Chondrocyte (in vitro differentiated cells): Measurements from ENCODE around the gene CDK1. TPM values are rescaled to one million over a fixed set of nuclear protein-coding genes. Genes with fewer than 3 reads are reported as not detected.

Experiments used
- DNase-seq: peaks from one replicate; pipeline ENCODE4 v3.0.0; 2021; ENCODE audit warnings: mixed read lengths, low spot score
- H3K27ac Mint-ChIP-seq: one replicate; pipeline ENCODE4 v1.8.0; 2021; ENCODE audit warnings: mild to moderate bottlenecking, moderate library complexity, mixed read lengths; ENCODE audit not compliant: unreplicated experiment
- H3K27me3 Mint-ChIP-seq: 2 replicates; pipeline ENCODE4 v1.8.0; 2021; ENCODE audit warnings: low read depth, mixed read lengths
- H3K36me3 Mint-ChIP-seq: 2 replicates; pipeline ENCODE4 v1.8.0; 2021; ENCODE audit warnings: low read depth, mixed read lengths
- H3K4me1 Mint-ChIP-seq: 2 replicates; pipeline ENCODE4 v1.8.0; 2021; ENCODE audit warnings: low read depth, mild to moderate bottlenecking, mixed read lengths
- H3K4me3 Mint-ChIP-seq: one replicate; pipeline ENCODE4 v1.8.0; 2021; ENCODE audit warnings: mild to moderate bottlenecking, moderate library complexity, mixed read lengths; ENCODE audit not compliant: unreplicated experiment
- H3K9me3 Mint-ChIP-seq: 2 replicates; pipeline ENCODE4 v1.8.0; 2021; ENCODE audit warnings: low read depth, mixed read lengths
- CTCF ChIP-seq: fragments of 200-600 bp; sonication (generic); IDR thresholded peaks from 2 replicates; pipeline ENCODE4 v1.5.0; 2021; ENCODE audit warnings: antibody characterized with exemption, mild to moderate bottlenecking, moderate library complexity
- total RNA-seq: library from RNA; stranded (reverse); gene quantifications from 3 replicates; pipeline ENCODE4 v1.2.1, GENCODE V29; 2021

Gene CDK1
- total RNA-seq, 1 donor from 2014 or later, result 7.6 TPM

- H3K27ac Mint-ChIP-seq, result no peak overlapping the region
- no peaks in the 10 kb centered on the region for H3K9me3 Mint-ChIP-seq
- no peak for DNase-seq
- TF ChIP-seq CTCF, result no peak
- no peaks in the 10 kb centered on the region for H3K36me3 Mint-ChIP-seq
- H3K4me1 Mint-ChIP-seq, result peaks cover 48% of the 10 kb centered on the region
- no peaks in the 10 kb centered on the region for H3K27me3 Mint-ChIP-seq
- H3K4me3 Mint-ChIP-seq, result no peak overlapping the region
Measured at GRCh38 chr10:60784641-60785040, 6.4 kb downstream of the CDK1 start.

- Mint-ChIP-seq H3K27ac (no peak overlapping the region), H3K36me3 (no peaks in the 10 kb centered on the region)
Measured at GRCh38 chr10:60788544-60788943, 10.3 kb downstream of the CDK1 start.

GRCh38 chr10:60789340-60789739, 11.1 kb downstream of the CDK1 start:
- TF ChIP-seq CTCF, result no peak
- no peaks in the 10 kb centered on the region for H3K9me3 Mint-ChIP-seq
- no peak overlapping the region for H3K4me3 Mint-ChIP-seq
- DNase-seq, result no peak
- H3K27ac Mint-ChIP-seq, result no peak overlapping the region
- no peaks in the 10 kb centered on the region for H3K36me3 Mint-ChIP-seq
- no peaks in the 10 kb centered on the region for H3K27me3 Mint-ChIP-seq
- H3K4me1 Mint-ChIP-seq, result peaks cover 25% of the 10 kb centered on the region

More at GRCh38 chr10:60788544-60788943, 10.3 kb downstream of the CDK1 start:
- DNase-seq, result no peak
- H3K4me1 Mint-ChIP-seq, result peaks cover 30% of the 10 kb centered on the region
- no peaks in the 10 kb centered on the region for H3K27me3 Mint-ChIP-seq
- no peaks in the 10 kb centered on the region for H3K9me3 Mint-ChIP-seq
- no peak overlapping the region for H3K4me3 Mint-ChIP-seq
- TF ChIP-seq CTCF, result no peak

GRCh38 chr10:60794953-60795352, 16.7 kb downstream of the CDK1 start:
- no peak for DNase-seq
- Mint-ChIP-seq H3K27ac (no peak overlapping the region), H3K4me3 (no peak overlapping the region), H3K36me3 (peaks cover 2% of the 10 kb centered on the region), H3K4me1 (peaks cover 7% of the 10 kb centered on the region), H3K27me3 (no peaks in the 10 kb centered on the region), H3K9me3 (no peaks in the 10 kb centered on the region)
- no peak for TF ChIP-seq CTCF

GRCh38 chr10:60795465-60796202, 17.4 kb downstream of the CDK1 start:
- H3K4me1 Mint-ChIP-seq, result peaks cover 7% of the 10 kb centered on the region

More at GRCh38 chr10:60795465-60796202, 17.4 kb downstream of the CDK1 start:
- DNase-seq, result no peak
- no peak for TF ChIP-seq CTCF
- no peaks in the 10 kb centered on the region for H3K9me3 Mint-ChIP-seq
- H3K27me3 Mint-ChIP-seq, result no peaks in the 10 kb centered on the region
- H3K27ac Mint-ChIP-seq, result no peak overlapping the region
- peaks cover 2% of the 10 kb centered on the region for H3K36me3 Mint-ChIP-seq
- no peak overlapping the region for H3K4me3 Mint-ChIP-seq
